ENCODE results near the gene GID8.
A peak's percentile ranks its signal among the peaks of the same experiment; 100 is the strongest.

Gene GID8

DNA sequence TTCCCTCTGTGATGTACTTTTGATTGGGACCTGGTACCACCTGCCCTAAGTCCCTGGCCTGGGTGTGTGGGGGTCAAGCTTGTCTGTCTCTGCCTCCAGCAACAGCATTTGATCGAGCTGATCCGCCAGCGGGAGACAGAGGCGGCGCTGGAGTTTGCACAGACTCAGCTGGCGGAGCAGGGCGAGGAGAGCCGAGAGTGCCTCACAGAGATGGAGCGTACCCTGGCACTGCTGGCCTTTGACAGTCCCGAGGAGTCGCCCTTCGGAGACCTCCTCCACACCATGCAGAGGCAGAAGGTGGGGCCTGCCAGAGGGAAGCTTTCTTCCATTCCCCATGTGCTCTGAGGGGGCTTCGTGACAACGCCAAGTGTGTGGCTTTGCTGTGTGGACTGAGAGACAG lies 5.4 kb downstream of the GID8 start:
- no peak for DNase-seq (ENCODE audit: low spot score)

DNA sequence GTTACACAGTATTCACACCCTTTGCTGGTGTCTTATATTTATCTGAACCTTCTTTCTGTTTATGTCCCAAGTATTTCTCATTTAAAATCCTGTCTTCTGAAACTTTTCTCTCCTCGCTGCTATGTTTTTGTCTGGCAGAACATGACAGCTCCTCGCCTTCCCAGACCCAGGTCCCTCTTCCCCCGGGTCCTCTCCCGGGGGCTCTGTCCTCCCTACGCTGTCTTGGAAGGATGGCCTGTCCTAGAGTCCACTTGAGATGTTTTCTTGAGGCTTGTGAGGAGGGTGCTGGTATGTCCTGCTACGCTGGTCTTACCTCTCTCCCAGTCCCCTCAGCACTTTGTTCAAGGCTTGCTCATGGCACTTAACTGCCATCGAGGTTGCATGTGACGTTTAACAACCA lies 6.2 kb downstream of the GID8 start:
- no peak for DNase-seq (ENCODE audit: low spot score)

DNA sequence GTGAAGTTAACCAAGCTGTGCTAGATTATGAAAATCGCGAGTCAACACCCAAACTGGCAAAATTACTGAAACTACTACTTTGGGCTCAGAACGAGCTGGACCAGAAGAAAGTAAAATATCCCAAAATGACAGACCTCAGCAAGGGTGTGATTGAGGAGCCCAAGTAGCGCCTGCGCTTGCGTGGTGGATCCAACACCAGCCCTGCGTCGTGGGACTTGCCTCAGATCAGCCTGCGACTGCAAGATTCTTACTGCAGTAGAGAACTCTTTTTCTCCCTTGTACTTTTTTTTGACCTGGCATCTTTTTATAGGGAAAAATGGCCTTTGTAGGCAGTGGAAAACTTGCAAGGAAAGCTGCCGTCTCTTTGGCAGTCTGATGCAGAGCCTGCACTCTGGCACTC lies 6.8 kb downstream of the GID8 start:
- no peak for DNase-seq (ENCODE audit: low spot score)

DNA sequence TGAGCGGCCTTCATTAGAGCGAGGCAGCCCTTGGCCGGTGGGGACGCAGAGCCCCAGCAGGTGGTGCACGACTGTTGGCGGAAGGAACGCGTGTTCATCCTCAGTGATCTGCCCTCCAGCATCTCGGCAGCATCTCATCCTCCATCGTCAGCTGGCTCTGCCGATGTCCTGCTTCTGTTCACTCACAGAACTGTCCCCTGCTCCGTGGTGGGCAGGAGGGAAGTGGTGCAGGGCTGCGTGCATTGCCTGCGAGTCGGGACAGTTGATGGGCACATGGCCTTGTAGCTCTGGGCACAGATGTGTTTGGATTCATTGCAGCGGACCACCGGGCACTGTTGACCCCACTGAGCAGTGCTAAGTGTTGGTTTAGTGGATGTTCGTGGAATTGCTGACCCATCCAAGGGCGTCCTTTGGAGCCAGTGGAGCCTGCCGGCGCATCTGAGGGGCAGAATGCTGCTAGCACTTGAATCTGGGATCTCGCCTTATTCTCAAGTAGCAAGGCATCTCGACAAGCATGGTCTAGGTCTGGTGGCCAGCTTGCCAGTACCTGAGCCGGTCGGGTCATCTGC lies 7.9 kb downstream of the GID8 start:
- no peak for DNase-seq (ENCODE audit: low spot score)

DNA sequence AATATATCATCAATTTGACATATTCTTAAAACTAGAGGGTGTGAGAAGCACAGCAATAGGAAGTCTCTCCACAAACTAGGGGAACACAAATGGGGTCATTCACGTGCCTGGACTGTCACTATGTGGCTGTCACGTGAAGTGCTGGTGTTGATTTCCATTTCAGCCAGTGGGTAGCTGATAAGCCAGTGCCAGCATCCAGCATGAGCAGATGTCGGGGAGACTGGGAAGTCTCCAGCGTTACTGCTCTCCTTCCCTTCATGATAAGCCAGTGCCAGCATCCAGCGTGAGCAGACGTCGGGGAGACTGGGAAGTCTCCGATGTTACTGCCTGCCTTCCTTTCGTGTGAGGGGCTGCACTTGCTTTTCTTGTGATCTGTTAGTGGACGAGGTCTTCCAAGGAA lies 9.0 kb downstream of the GID8 start:
- DNase-seq (ENCODE audit: low spot score): peak; percentile 67

DNA sequence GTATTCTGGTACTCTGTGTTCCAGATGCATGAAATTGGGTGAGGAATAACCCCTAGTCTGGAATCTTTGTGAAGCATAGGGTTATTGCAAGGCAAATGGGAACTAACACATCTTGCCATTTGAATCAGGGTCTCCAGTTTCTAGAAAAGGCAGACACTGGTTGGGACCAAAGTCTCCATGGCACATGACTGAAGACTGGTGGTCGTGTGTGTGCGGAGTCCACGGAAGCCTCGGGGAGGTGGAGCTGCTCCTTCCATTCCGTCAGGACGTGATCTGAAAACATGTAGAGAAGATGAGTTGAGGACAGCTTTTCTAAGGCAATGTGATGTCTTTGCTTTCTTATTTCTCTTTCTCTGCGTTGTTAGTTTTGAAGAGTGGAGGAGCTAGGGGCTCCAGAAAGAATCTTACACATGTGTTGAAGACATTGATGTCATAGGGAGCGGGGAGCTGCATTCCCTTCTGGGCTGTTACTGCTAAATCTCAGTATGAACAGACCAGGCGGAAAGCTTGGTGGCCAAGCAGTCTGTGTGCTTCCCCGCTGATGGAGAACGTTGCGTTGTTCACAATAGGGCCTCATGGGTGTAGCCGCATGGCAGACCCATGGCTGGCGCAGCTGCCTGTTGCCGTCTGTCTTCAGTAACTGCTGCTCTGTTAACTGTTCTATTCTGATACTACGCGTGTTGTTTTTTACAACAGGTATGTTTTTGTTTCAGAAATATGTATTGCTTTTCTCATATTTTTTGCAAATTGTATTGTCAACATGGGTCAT lies 9.8 kb downstream of the GID8 start:
- DNase-seq (ENCODE audit: low spot score): no peak

GRCh38 chr20:62949153-62949821 lies 11.3 kb downstream of the GID8 start:
- DNase-seq (ENCODE audit: low spot score): no peak

DNA sequence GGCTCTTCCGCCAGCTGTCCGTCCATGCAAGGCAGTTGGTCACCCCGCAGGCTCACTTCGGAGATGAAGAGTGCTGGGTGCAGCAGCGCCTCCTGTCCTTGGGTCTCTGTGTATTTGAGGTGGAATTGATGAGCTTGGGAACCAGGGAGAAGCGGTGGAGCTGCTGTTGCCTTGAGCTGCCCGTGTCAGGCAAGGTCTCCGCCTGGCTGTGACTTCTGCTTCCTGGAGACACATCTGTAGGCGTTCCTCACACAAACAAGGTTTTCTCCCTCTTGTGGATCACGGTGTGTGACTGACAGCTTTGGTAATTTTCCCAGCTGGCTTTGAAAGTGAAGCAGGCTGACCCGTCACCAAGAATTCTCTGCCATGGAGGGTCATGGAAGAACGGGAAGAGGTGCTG lies 12.0 kb downstream of the GID8 start:
- no peak for DNase-seq (ENCODE audit: low spot score)

DNA sequence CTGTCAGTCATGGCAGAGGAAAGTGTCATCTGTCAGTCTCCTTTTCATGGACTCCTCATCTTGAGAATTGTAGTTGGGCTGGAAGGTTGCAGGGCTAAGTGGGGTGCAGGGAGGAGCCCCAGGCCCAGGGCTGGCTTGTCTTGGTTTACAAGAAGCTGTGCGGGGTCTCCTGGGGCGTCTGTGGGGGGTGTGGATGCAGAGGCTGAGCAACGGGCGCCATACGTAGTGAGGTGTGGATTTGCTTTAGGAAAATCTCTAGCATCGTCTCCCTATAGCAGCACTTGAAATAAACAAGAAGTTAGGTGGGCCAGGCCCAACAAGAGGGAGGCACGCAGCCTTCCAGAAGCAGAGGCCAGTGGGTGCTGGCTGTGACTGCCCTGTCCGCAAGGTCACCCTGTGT lies 12.8 kb downstream of the GID8 start:
- no peak for DNase-seq (ENCODE audit: low spot score)

DNA sequence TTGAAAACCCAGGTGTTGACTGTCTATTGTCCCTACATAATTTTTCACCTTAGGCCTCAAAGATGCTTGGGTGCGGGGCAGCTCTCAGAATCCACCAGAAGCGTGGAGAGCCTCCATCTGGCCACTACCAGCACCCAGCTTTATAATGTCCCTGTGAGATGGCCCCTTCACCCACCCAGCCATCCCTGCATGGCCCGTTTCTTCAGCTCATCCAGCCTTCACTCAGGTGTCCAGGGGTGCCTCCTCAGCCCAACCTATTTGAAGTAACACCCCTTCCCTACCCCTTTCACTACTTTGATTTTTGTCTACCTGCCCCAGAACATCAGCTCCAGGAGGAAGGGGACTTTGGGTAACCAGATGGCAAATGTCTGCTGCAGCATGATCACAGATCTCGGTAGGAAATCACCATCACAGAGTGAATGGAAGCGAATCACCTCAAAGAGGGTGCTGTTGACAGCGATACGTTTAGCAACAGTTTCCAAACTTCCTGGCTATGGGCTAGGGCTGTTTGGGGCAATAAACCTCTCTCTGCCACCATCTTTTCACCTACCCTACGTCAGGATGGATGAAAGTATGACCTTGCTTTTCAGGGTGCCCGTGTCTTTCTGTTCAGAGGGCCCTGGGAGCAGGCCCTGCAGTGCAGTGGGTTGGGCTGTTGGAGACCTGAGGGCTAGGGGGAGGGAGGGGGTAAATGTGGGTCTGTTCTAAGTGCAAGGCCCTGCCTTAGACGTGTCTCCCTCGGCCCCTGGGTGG lies 13.4 kb downstream of the GID8 start:
- DNase-seq (ENCODE audit: low spot score): no peak

- no peak for DNase-seq (ENCODE audit: low spot score)
Measured at GRCh38 chr20:62951896-62952372, 14.0 kb downstream of the GID8 start.

GRCh38 chr20:62952373-62952967 lies 14.5 kb downstream of the GID8 start, which contains the start of gene SLC17A9:
Gene SLC17A9, plus strand, starts transcription at chr20:62952709. Its CDS starts 122 bp downstream, at chr20:62952831.
- peak; percentile 74 for DNase-seq (ENCODE audit: low spot score)

- no peak for DNase-seq (ENCODE audit: low spot score)
Measured at GRCh38 chr20:62952968-62953838, 15.3 kb downstream of the GID8 start.

- no peak for DNase-seq (ENCODE audit: low spot score)
Measured at GRCh38 chr20:62953839-62954703, 16.1 kb downstream of the GID8 start.

- peak; percentile 16 for DNase-seq (ENCODE audit: low spot score)
Measured at GRCh38 chr20:62955519-62956386, 17.8 kb downstream of the GID8 start.

DNA sequence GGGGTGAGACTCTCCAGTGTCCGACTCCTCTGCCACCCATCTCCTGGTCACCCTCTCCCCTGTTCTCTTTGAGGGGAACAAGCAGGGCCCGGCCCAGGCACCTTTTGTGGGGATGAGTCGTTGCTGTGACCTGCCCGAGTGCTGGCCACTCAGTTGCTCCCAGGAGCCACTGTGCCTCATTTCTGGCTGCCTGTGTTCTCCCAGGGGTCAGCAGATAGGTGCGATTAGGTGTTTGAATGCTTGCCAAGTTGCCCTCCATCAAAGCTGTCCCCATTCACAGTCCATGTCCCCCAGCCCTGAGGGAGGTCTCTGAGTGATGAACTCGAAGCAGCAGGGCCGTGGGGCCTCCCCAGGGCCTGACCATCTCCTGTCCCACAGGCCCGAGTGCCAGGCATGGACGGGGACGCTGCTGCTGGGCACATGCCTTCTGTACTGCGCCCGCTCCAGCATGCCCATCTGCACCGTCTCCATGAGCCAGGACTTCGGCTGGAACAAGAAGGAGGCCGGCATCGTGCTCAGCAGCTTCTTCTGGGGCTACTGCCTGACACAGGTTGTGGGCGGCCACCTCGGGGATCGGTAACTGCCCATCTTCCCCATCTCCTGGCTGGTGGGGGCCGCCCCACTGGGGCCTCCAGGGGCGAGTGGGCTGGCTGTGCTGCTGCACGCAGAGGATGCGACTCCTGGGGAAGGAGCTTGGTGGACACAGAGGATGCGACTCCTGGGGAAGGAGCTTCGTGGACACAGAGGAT lies 18.6 kb downstream of the GID8 start:
- DNase-seq (ENCODE audit: low spot score): no peak

- DNase-seq (ENCODE audit: low spot score): no peak
Measured at GRCh38 chr20:62957136-62958117, 19.5 kb downstream of the GID8 start.
